CD4-positive, alpha-beta memory T cell (primary cell): ENCODE measurements around the gene HSD17B11. TPM values are rescaled to one million over a fixed set of nuclear protein-coding genes. Genes with fewer than 3 reads are reported as not detected.
"Not testable (repeated sequence)": the region's sequence is repeated elsewhere in the genome, so short reads cannot be mapped to it uniquely, and the experiment has no call there.

ENCODE experiments used
- CTCF ChIA-PET: fragments of 350-600 bp; sonication (Branson Sonifier 250); formaldehyde crosslinking; loops from one replicate; lab custom pipeline; 2021; ENCODE audit warnings: inconsistent platforms; ENCODE audit not compliant: partially characterized antibody; lab: Charles Lee
- POLR2A ChIA-PET: fragments of 350-600 bp; sonication (Branson Sonifier 250); formaldehyde crosslinking; loops from one replicate; lab custom pipeline; 2021; ENCODE audit not compliant: partially characterized antibody; lab: Charles Lee
- DNase-seq, 5 donors: peaks; one replicate each; pipeline versions ENCODE4 v3.0.0 to v3.0.0-alpha.2; 2020 to 2022; ENCODE audit warnings: mixed read lengths in 1 of 5
- H3K27ac ChIP-seq: one replicate; pipeline ENCODE4 v1.7.0; 2013; ENCODE audit warnings: low read depth, low read length
- H3K27me3 ChIP-seq: 2 replicates; pipeline ENCODE4 v1.7.0; 2013; ENCODE audit warnings: mild to moderate bottlenecking, low read length, moderate library complexity; ENCODE audit not compliant: insufficient read depth
- H3K36me3 ChIP-seq: 2 replicates; pipeline ENCODE4 v1.7.0; 2013; ENCODE audit warnings: mild to moderate bottlenecking, low read length, moderate library complexity; ENCODE audit not compliant: insufficient read depth
- H3K4me1 ChIP-seq: 2 replicates; pipeline ENCODE4 v1.7.0; 2013; ENCODE audit warnings: mild to moderate bottlenecking, low read length, moderate library complexity; ENCODE audit not compliant: insufficient read depth
- H3K4me3 ChIP-seq, 2 donors: one replicate each; pipeline ENCODE4 v1.7.0; 2013; ENCODE audit warnings: low read length in 2 of 2, mild to moderate bottlenecking in 1 of 2
- H3K9me3 ChIP-seq, 2 donors: one replicate each; pipeline ENCODE4 v1.7.0; 2013; ENCODE audit warnings: low read length in 2 of 2, control low read depth in 1 of 2; ENCODE audit not compliant: control insufficient read depth in 1 of 2
- H3K27ac Mint-ChIP-seq, 7 donors: one replicate each; pipeline ENCODE4 v1.8.0; 2020 to 2021; ENCODE audit warnings: mixed read lengths in 7 of 7, mild to moderate bottlenecking in 6 of 7, inconsistent platforms in 3 of 7, moderate library complexity in 3 of 7
- H3K27me3 Mint-ChIP-seq, 2 donors: one replicate each; pipeline ENCODE4 v1.8.0; 2020 to 2021; ENCODE audit warnings: mixed read lengths in 2 of 2
- H3K36me3 Mint-ChIP-seq, 2 donors: one replicate each; pipeline ENCODE4 v1.8.0; 2020 to 2021; ENCODE audit warnings: mixed read lengths in 2 of 2, inconsistent platforms in 1 of 2, mild to moderate bottlenecking in 1 of 2
- H3K4me1 Mint-ChIP-seq, 4 donors: one replicate each; pipeline ENCODE4 v1.8.0; 2020 to 2021; ENCODE audit warnings: mixed read lengths in 4 of 4, mild to moderate bottlenecking in 1 of 4
- H3K4me3 Mint-ChIP-seq, 8 donors: one replicate each; pipeline ENCODE4 v1.8.0; 2020 to 2021; ENCODE audit warnings: mixed read lengths in 8 of 8, mild to moderate bottlenecking in 7 of 8, moderate library complexity in 6 of 8, inconsistent platforms in 3 of 8
- H3K9me3 Mint-ChIP-seq, 8 donors: one replicate each; pipeline ENCODE4 v1.8.0; 2020 to 2021; ENCODE audit warnings: mixed read lengths in 8 of 8, mild to moderate bottlenecking in 5 of 8, inconsistent platforms in 3 of 8, moderate library complexity in 1 of 8
- intact Hi-C: fragments of 100-400 bp; cut with micrococcal nuclease; formaldehyde crosslinking; loops from one replicate; pipeline ENCODE4 v1.15.1; 2023
- polyA plus RNA-seq, 2 donors: library from polyadenylated mRNA; unstranded; fragments of 300-500 nt; fragmentation: Illumina TruSeq; gene quantifications; one replicate each; pipeline ENCODE4 v1.2.3, GENCODE V29; 2021
- total RNA-seq, 2 experiments: library from RNA; stranded (reverse); gene quantifications; one replicate each; pipeline ENCODE4 v1.2.3, GENCODE V29; 2021

Gene HSD17B11
- total and polyA plus RNA-seq, 4 experiments from 2014 or later: 69.2 to 130 (median 69.8) TPM

GRCh38 chr4:87354168-87355102 lies 36.6 kb downstream of the HSD17B11 start:
- CTCF ChIA-PET: interaction anchor here (0.9 to 1.7 kb wide), 4 partner anchors 22 to 114 kb away, joined by 3 to 9 read pairs (median 4); partner anchors contain the start of gene HSD17B11
- Histone ChIP-seq H3K36me3 (peaks cover 7% of the 10 kb centered on the region), H3K27ac (no peak overlapping the region), H3K4me1 (no peaks in the 10 kb centered on the region), H3K9me3 (no peaks in the 10 kb centered on the region), H3K27me3 (no peaks in the 10 kb centered on the region), H3K4me3 (no peak overlapping the region)
- Mint-ChIP-seq H3K9me3 (no peaks in the 10 kb centered on the region), H3K4me3 (no peak overlapping the region), H3K27me3 (no peaks in the 10 kb centered on the region), H3K27ac (no peak overlapping the region), H3K36me3 (peaks cover 41 to 44% of the 10 kb centered on the region in 2 donors), H3K4me1 (no peaks in the 10 kb centered on the region)
- intact Hi-C loops: loop anchor here (5.0 kb wide), 1 partner anchor 113 kb away; no protein-coding TSS in a partner anchor
- DNase-seq: no peak
- POLR2A ChIA-PET: no interaction called here

GRCh38 chr4:87353592-87353991 lies 37.4 kb downstream of the HSD17B11 start:
- H3K36me3 ChIP-seq: peaks cover 5% of the 10 kb centered on the region
- ChIA-PET CTCF (interaction anchor here (0.9 to 1.7 kb wide), 5 partner anchors 14 to 114 kb away, joined by 3 to 9 read pairs (median 4); partner anchors contain the start of gene HSD17B11), POLR2A (no interaction called here)
- no peaks in the 10 kb centered on the region for H3K4me1 ChIP-seq
- no peak overlapping the region for H3K27ac Mint-ChIP-seq
- no peak overlapping the region for H3K4me3 Mint-ChIP-seq
- DNase-seq: peak in 4 of 5 donors; percentile 5 to 21 (median 18)
- H3K4me1 Mint-ChIP-seq: no peaks in the 10 kb centered on the region
- no peak overlapping the region for H3K4me3 ChIP-seq
- H3K36me3 Mint-ChIP-seq: peaks cover 37 to 41% of the 10 kb centered on the region in 2 donors
- H3K9me3 ChIP-seq: no peaks in the 10 kb centered on the region
- H3K27me3 Mint-ChIP-seq: no peaks in the 10 kb centered on the region
- intact Hi-C loops: loop anchor here (5.0 kb wide), 1 partner anchor 114 kb away; no protein-coding TSS in a partner anchor
- H3K9me3 Mint-ChIP-seq: no peaks in the 10 kb centered on the region
- H3K27ac ChIP-seq: no peak overlapping the region
- no peaks in the 10 kb centered on the region for H3K27me3 ChIP-seq

- no peaks in the 10 kb centered on the region for H3K27me3 ChIP-seq
- H3K36me3 ChIP-seq: peaks cover 5% of the 10 kb centered on the region
- POLR2A ChIA-PET: no interaction called here
- H3K9me3 ChIP-seq: no peaks in the 10 kb centered on the region
- Mint-ChIP-seq H3K4me3 (no peak overlapping the region), H3K36me3 (peaks cover 44 to 50% of the 10 kb centered on the region in 2 donors), H3K9me3 (peaks cover 0 to 21% (median 11%) of the 10 kb centered on the region in 8 donors), H3K4me1 (peaks cover 0 to 2% (median 0%) of the 10 kb centered on the region in 4 donors), H3K27ac (peak overlapping the region in 1 of 7 donors; percentile 59), H3K27me3 (no peaks in the 10 kb centered on the region)
- H3K4me1 ChIP-seq: no peaks in the 10 kb centered on the region
- no peak overlapping the region for H3K4me3 ChIP-seq
- no peak overlapping the region for H3K27ac ChIP-seq
- DNase-seq: no peak
- CTCF ChIA-PET: no interaction called here
- intact Hi-C loops: no loop called here
Measured at GRCh38 chr4:87345139-87345538, 45.8 kb downstream of the HSD17B11 start.

- H3K4me1 Mint-ChIP-seq: peaks cover 0 to 2% (median 0%) of the 10 kb centered on the region in 4 donors
- no peak overlapping the region for H3K4me3 Mint-ChIP-seq
- no peaks in the 10 kb centered on the region for H3K27me3 Mint-ChIP-seq
- Histone ChIP-seq H3K36me3 (peaks cover 12% of the 10 kb centered on the region), H3K27me3 (no peaks in the 10 kb centered on the region), H3K4me3 (no peak overlapping the region), H3K9me3 (no peaks in the 10 kb centered on the region), H3K27ac (no peak overlapping the region), H3K4me1 (no peaks in the 10 kb centered on the region)
- DNase-seq: no peak
- H3K27ac Mint-ChIP-seq: peak overlapping the region in 1 of 7 donors; percentile 43
- H3K9me3 Mint-ChIP-seq: peaks cover 0 to 30% (median 16%) of the 10 kb centered on the region in 8 donors
- CTCF ChIA-PET: no interaction called here
- POLR2A ChIA-PET: no interaction called here
- peaks cover 64 to 73% of the 10 kb centered on the region in 2 donors for H3K36me3 Mint-ChIP-seq
- intact Hi-C loops: no loop called here
Measured at GRCh38 chr4:87342872-87343271, 48.1 kb downstream of the HSD17B11 start.

GRCh38 chr4:87341954-87342635 lies 48.9 kb downstream of the HSD17B11 start:
- H3K27ac Mint-ChIP-seq, H3K4me3 ChIP-seq, H3K4me1 ChIP-seq, H3K4me3 Mint-ChIP-seq, H3K4me1 Mint-ChIP-seq, H3K9me3 ChIP-seq, H3K27me3 ChIP-seq, intact Hi-C loops, H3K27ac ChIP-seq, DNase-seq, POLR2A ChIA-PET, H3K27me3 Mint-ChIP-seq: not testable (repeated sequence)
- peaks cover 16% of the 10 kb centered on the region for H3K36me3 ChIP-seq
- Mint-ChIP-seq H3K36me3 (peaks cover 69 to 79% of the 10 kb centered on the region in 2 donors), H3K9me3 (peaks cover 0 to 33% (median 19%) of the 10 kb centered on the region in 8 donors)
- CTCF ChIA-PET: interaction anchor here (0.7 kb wide), 1 partner anchor 1906 kb away, joined by 3 read pairs; no protein-coding TSS in a partner anchor

- peaks cover 0 to 2% (median 0%) of the 10 kb centered on the region in 4 donors for H3K4me1 Mint-ChIP-seq
- H3K9me3 Mint-ChIP-seq: peaks cover 0 to 24% (median 16%) of the 10 kb centered on the region in 8 donors
- intact Hi-C loops: no loop called here
- no peak overlapping the region for H3K27ac Mint-ChIP-seq
- Histone ChIP-seq H3K4me1 (no peaks in the 10 kb centered on the region), H3K36me3 (peaks cover 16% of the 10 kb centered on the region), H3K9me3 (no peaks in the 10 kb centered on the region), H3K27ac (no peak overlapping the region), H3K27me3 (no peaks in the 10 kb centered on the region), H3K4me3 (no peak overlapping the region)
- peaks cover 67 to 83% of the 10 kb centered on the region in 2 donors for H3K36me3 Mint-ChIP-seq
- H3K4me3 Mint-ChIP-seq: no peak overlapping the region
- H3K27me3 Mint-ChIP-seq: no peaks in the 10 kb centered on the region
- POLR2A ChIA-PET: no interaction called here
- DNase-seq: no peak
- CTCF ChIA-PET: interaction anchor here (1.1 kb wide), 1 partner anchor 14 kb away, joined by 3 read pairs; no protein-coding TSS in a partner anchor
Measured at GRCh38 chr4:87339440-87339839, 51.5 kb downstream of the HSD17B11 start.

GRCh38 chr4:87337361-87337760 lies 53.6 kb downstream of the HSD17B11 start:
- ChIA-PET POLR2A (no interaction called here), CTCF (no interaction called here)
- intact Hi-C loops: no loop called here
- no peak overlapping the region for H3K4me3 Mint-ChIP-seq
- H3K4me1 Mint-ChIP-seq: no peaks in the 10 kb centered on the region
- no peaks in the 10 kb centered on the region for H3K27me3 Mint-ChIP-seq
- H3K36me3 Mint-ChIP-seq: peaks cover 64 to 69% of the 10 kb centered on the region in 2 donors
- no peak for DNase-seq
- peaks cover 16% of the 10 kb centered on the region for H3K36me3 ChIP-seq
- peaks cover 5 to 42% (median 34%) of the 10 kb centered on the region in 8 donors for H3K9me3 Mint-ChIP-seq
- H3K27ac Mint-ChIP-seq: no peak overlapping the region
- no peaks in the 10 kb centered on the region for H3K4me1 ChIP-seq
- H3K4me3 ChIP-seq: no peak overlapping the region
- no peak overlapping the region for H3K27ac ChIP-seq
- H3K27me3 ChIP-seq: no peaks in the 10 kb centered on the region
- H3K9me3 ChIP-seq: peaks cover 0 to 10% of the 10 kb centered on the region in 2 donors
